H1 (cell line): ENCODE data around the gene WWP2. TPM values are rescaled to one million over a fixed set of nuclear protein-coding genes. Genes with fewer than 3 reads are reported as not detected.
A peak's percentile ranks its signal among the peaks of the same experiment; 100 is the strongest.

Experiments
- CTCF ChIA-PET: fragments of 300-600 bp; sonication (Branson Sonifier 250); formaldehyde crosslinking; loops from one replicate; lab custom pipeline; 2021; ENCODE audit not compliant: partially characterized antibody; lab: Charles Lee
- POLR2A ChIA-PET: fragments of 300-600 bp; sonication (Branson Sonifier 250); formaldehyde crosslinking; loops from one replicate; lab custom pipeline; 2021; ENCODE audit warnings: inconsistent platforms; ENCODE audit not compliant: partially characterized antibody; lab: Charles Lee
- DNase-seq, 2 experiments: peaks; one replicate each; pipeline versions ENCODE4 v3.0.0 to v3.0.0-alpha.2; 2010 to 2022; ENCODE audit warnings: low spot score in 2 of 2, low read depth in 1 of 2, mixed read lengths in 1 of 2
- FAIRE-seq: peaks from 2 replicates; lab custom pipeline; 2011; peaks lifted over from hg19 to GRCh38; lab: Jason Lieb, UNC
- H2AFZ ChIP-seq: 2 replicates; pipeline ENCODE4 v1.8.1; 2012; ENCODE audit warnings: low read length, inconsistent platforms
- H2AK5ac ChIP-seq: 2 replicates; pipeline ENCODE4 v1.6.1; 2013; ENCODE audit warnings: low read depth, low read length
- H2BK120ac ChIP-seq: replicated peaks from 2 replicates; pipeline ENCODE3; 2013; ENCODE audit warnings: low read depth, low read length, inconsistent platforms
- H2BK12ac ChIP-seq: 2 replicates; pipeline ENCODE4 v1.6.1; 2013; ENCODE audit warnings: low read depth, low read length
- H2BK15ac ChIP-seq: 2 replicates; pipeline ENCODE4 v1.6.1; 2013; ENCODE audit warnings: low read length
- H2BK20ac ChIP-seq: 2 replicates; pipeline ENCODE4 v1.6.1; 2013; ENCODE audit warnings: low read length
- H2BK5ac ChIP-seq: 2 replicates; pipeline ENCODE4 v1.6.1; 2013; ENCODE audit warnings: low read depth, low read length
- H3K14ac ChIP-seq: 2 replicates; pipeline ENCODE4 v1.6.1; 2013; ENCODE audit warnings: inconsistent platforms; ENCODE audit not compliant: insufficient read length
- H3K18ac ChIP-seq: 2 replicates; pipeline ENCODE4 v1.6.1; 2013; ENCODE audit warnings: low read length; ENCODE audit errors: extremely low read depth
- H3K23ac ChIP-seq: 2 replicates; pipeline ENCODE4 v1.6.1; 2013; ENCODE audit warnings: inconsistent platforms; ENCODE audit not compliant: insufficient read length
- H3K23me2 ChIP-seq: 2 replicates; pipeline ENCODE4 v1.6.1; 2013; ENCODE audit warnings: low read depth, low read length
- H3K27ac ChIP-seq: 2 replicates; pipeline ENCODE4 v1.6.1; 2011; ENCODE audit warnings: low read depth, low read length, inconsistent platforms
- H3K27me3 ChIP-seq, 4 experiments: replicated peaks in 1 of 4; 1 replicate in 1 of 4; 2 replicates in 3 of 4; pipeline versions ENCODE4 v1.6.1 to v1.8.1; 2011 to 2013; ENCODE audit warnings: low read length in 3 of 4, mild to moderate bottlenecking in 3 of 4, inconsistent platforms in 2 of 4, mixed read lengths in 2 of 4, moderate library complexity in 1 of 4; ENCODE audit not compliant: control insufficient read depth in 3 of 4, insufficient read depth in 3 of 4; ENCODE audit errors: extremely low read depth in 1 of 4
- H3K36me3 ChIP-seq, 4 experiments: 2 replicates each; pipeline versions ENCODE4 v1.6.1 to v1.8.1; 2011 to 2013; ENCODE audit warnings: mild to moderate bottlenecking in 4 of 4, low read length in 3 of 4, moderate library complexity in 2 of 4, control low read depth in 1 of 4, inconsistent platforms in 1 of 4; ENCODE audit not compliant: insufficient read depth in 4 of 4, control insufficient read depth in 2 of 4
- H3K4ac ChIP-seq: replicated peaks from 2 replicates; pipeline ENCODE3; 2013; ENCODE audit warnings: low read length, low read depth, mixed read lengths, inconsistent platforms; ENCODE audit not compliant: insufficient read length
- H3K4me1 ChIP-seq, 4 experiments: replicated peaks in 1 of 4; 1 replicate in 1 of 4; 2 replicates in 3 of 4; pipeline versions ENCODE4 v1.6.1 to v1.8.1; 2011 to 2013; ENCODE audit warnings: low read length in 3 of 4, inconsistent platforms in 2 of 4, mixed read lengths in 1 of 4; ENCODE audit not compliant: insufficient read depth in 4 of 4, control insufficient read depth in 3 of 4
- H3K4me2 ChIP-seq, 2 experiments: 2 replicates each; pipeline versions ENCODE4 v1.6.1 to v1.8.1; 2011 to 2013; ENCODE audit warnings: low read depth in 2 of 2, low read length in 2 of 2, control low read depth in 1 of 2, inconsistent platforms in 1 of 2, mild to moderate bottlenecking in 1 of 2; ENCODE audit not compliant: insufficient read depth in 1 of 2
- H3K4me3 ChIP-seq, 4 experiments: fragments of 200-600, 300-600 bp in 1 of 4; sonication (generic), shearing (Covaris generic), sonication (Bioruptor Twin) in 1 of 4; 2 replicates each; pipeline versions ENCODE4 v1.5.1 to v1.8.1; 2011 to 2016; ENCODE audit warnings: low read length in 4 of 4, low read depth in 3 of 4, control low read depth in 2 of 4, inconsistent platforms in 2 of 4, mild to moderate bottlenecking in 2 of 4, mixed read lengths in 1 of 4, moderate library complexity in 1 of 4; ENCODE audit not compliant: insufficient read depth in 2 of 4; ENCODE audit errors: extremely low read depth in 1 of 4
- H3K56ac ChIP-seq: replicated peaks from 2 replicates; pipeline ENCODE3; 2013; ENCODE audit warnings: low read depth, mild to moderate bottlenecking, mixed read lengths, low read length, inconsistent platforms; ENCODE audit not compliant: insufficient read length
- H3K79me1 ChIP-seq: 2 replicates; pipeline ENCODE4 v1.6.1; 2013; ENCODE audit warnings: low read depth, low read length, control low read depth
- H3K79me2 ChIP-seq, 2 experiments: 2 replicates each; pipeline versions ENCODE4 v1.6.1 to v1.8.1; 2012 to 2013; ENCODE audit warnings: low read length in 2 of 2, mild to moderate bottlenecking in 2 of 2, inconsistent platforms in 1 of 2; ENCODE audit not compliant: insufficient read depth in 2 of 2, control insufficient read depth in 1 of 2
- H3K9ac ChIP-seq, 4 experiments: replicated peaks in 1 of 4; 1 replicate in 1 of 4; 2 replicates in 3 of 4; pipeline versions ENCODE4 v1.6.1 to v1.8.1; 2011 to 2013; ENCODE audit warnings: low read depth in 3 of 4, low read length in 3 of 4, control low read depth in 2 of 4, mild to moderate bottlenecking in 2 of 4, moderate library complexity in 2 of 4, inconsistent platforms in 1 of 4; ENCODE audit errors: extremely low read depth in 1 of 4
- H3K9me3 ChIP-seq, 2 experiments: 2 replicates each; pipeline versions ENCODE4 v1.6.1 to v1.8.1; 2012 to 2013; ENCODE audit warnings: mild to moderate bottlenecking in 2 of 2, moderate library complexity in 2 of 2, control low read depth in 1 of 2, inconsistent platforms in 1 of 2, low read depth in 1 of 2, low read length in 1 of 2, mixed read lengths in 1 of 2; ENCODE audit not compliant: insufficient read depth in 2 of 2
- H4K20me1 ChIP-seq, 2 experiments: replicated peaks in 1 of 2; 2 replicates each; pipeline versions ENCODE3 to v1.8.1; 2011 to 2013; ENCODE audit warnings: inconsistent platforms in 2 of 2, low read length in 2 of 2, mild to moderate bottlenecking in 1 of 2; ENCODE audit not compliant: insufficient read depth in 2 of 2, control insufficient read depth in 1 of 2
- H4K5ac ChIP-seq: 2 replicates; pipeline ENCODE4 v1.6.1; 2013; ENCODE audit warnings: low read length, low read depth, mixed read lengths, inconsistent platforms; ENCODE audit not compliant: insufficient read length
- H4K8ac ChIP-seq: 2 replicates; pipeline ENCODE4 v1.8.0; 2013; ENCODE audit warnings: mild to moderate bottlenecking, moderate library complexity, low read length, inconsistent platforms; ENCODE audit not compliant: insufficient read depth; ENCODE audit errors: extremely low read depth
- H4K91ac ChIP-seq: replicated peaks from 2 replicates; pipeline ENCODE3; 2013; ENCODE audit warnings: low read length, mixed read lengths, inconsistent platforms; ENCODE audit not compliant: insufficient read length
- ATF2 ChIP-seq: IDR thresholded peaks from 2 replicates; pipeline ENCODE4 v1.6.1; 2012; ENCODE audit warnings: low read length, inconsistent platforms
- CEBPB ChIP-seq: IDR thresholded peaks from 2 replicates; pipeline ENCODE4 v1.6.1; 2012; ENCODE audit warnings: low read depth, low read length
- EGR1 ChIP-seq: IDR thresholded peaks from 2 replicates; pipeline ENCODE4 v1.6.1; 2011; ENCODE audit warnings: low read depth, low read length, borderline replicate concordance
- HDAC6 ChIP-seq: IDR thresholded peaks from one replicate; pipeline ENCODE4 v1.7.1; 2012; ENCODE audit warnings: low read depth, mild to moderate bottlenecking, inconsistent platforms, low read length, moderate library complexity
- JUN ChIP-seq: IDR thresholded peaks from 2 replicates; pipeline ENCODE4 v1.6.1; 2011; ENCODE audit warnings: low read depth, mild to moderate bottlenecking, improper control_type of control experiment, low read length
- MAFK ChIP-seq: IDR thresholded peaks from 2 replicates; pipeline ENCODE4 v1.6.1; 2012; ENCODE audit warnings: low read depth, mild to moderate bottlenecking, improper control_type of control experiment, low read length
- POLR2A ChIP-seq, 2 experiments: IDR thresholded peaks; 1 replicate in 1 of 2; 2 replicates in 1 of 2; pipeline ENCODE4 v1.6.1; 2011; ENCODE audit warnings: low read depth in 2 of 2, low read length in 2 of 2, mild to moderate bottlenecking in 2 of 2; ENCODE audit errors: control extremely low read depth in 1 of 2
- RXRA ChIP-seq: IDR thresholded peaks from 2 replicates; pipeline ENCODE4 v1.6.1; 2011; ENCODE audit warnings: low read depth, mild to moderate bottlenecking, low read length, moderate library complexity; ENCODE audit not compliant: insufficient read depth
- SAP30 ChIP-seq: fragments of 300-600 bp; sonication (generic); IDR thresholded peaks from 2 replicates; pipeline ENCODE4 v1.7.1; 2012; ENCODE audit warnings: low read length, moderate library complexity, mild to moderate bottlenecking, inconsistent platforms; ENCODE audit not compliant: insufficient read depth, insufficient replicate concordance
- TEAD4 ChIP-seq: IDR thresholded peaks from 2 replicates; pipeline ENCODE4 v1.6.1; 2012; ENCODE audit warnings: low read depth, low read length, inconsistent platforms, mixed read lengths
- USF2 ChIP-seq: IDR thresholded peaks from 2 replicates; pipeline ENCODE4 v1.6.1; 2011; ENCODE audit warnings: low read length, improper control_type of control experiment
- ZNF274 ChIP-seq: IDR thresholded peaks from 2 replicates; pipeline ENCODE4 v1.7.0; 2012; ENCODE audit warnings: low read length, borderline replicate concordance; ENCODE audit errors: extremely low read depth
- WGBS, 2 experiments: shearing (Covaris generic) in 1 of 2; methylation state at CpG; one replicate each; pipeline versions ENCODE4 v1.1.6 to v1.1.7; 2013 to 2015; ENCODE audit warnings: low lambda C conversion rate in 2 of 2, mixed read lengths in 2 of 2, inconsistent platforms in 1 of 2, low coverage in 1 of 2, missing lambda C conversion rate in 1 of 2; ENCODE audit not compliant: insufficient replicate concordance in 2 of 2, insufficient coverage in 1 of 2, insufficient read length in 1 of 2; ENCODE audit errors: extremely low coverage in 1 of 2, missing lambda C conversion rate in 1 of 2; 5-methylcytosine and 5-hydroxymethylcytosine counted together
- polyA plus RNA-seq, 7 experiments: library from polyadenylated mRNA; depleted of rRNA in 3 of 7; stranded (reverse) in 5 of 7; unstranded in 2 of 7; fragments of >200 nt in 5 of 7; fragments of 200-250 nt in 2 of 7; gene quantifications; 1 replicate in 5 of 7; 2 replicates in 1 of 7; 4 replicates in 1 of 7; pipeline versions ENCODE4 v1.2.1 to v1.2.3, GENCODE V29; 2011 to 2013; ENCODE audit warnings: missing spikeins in 2 of 7, mixed read lengths in 2 of 7
- total RNA-seq: library from RNA; stranded (reverse); fragmentation: NEBNext Ultra II Directional; extraction: Animal tissue kit (Norgen Biotek cat#: 25700); gene quantifications from 2 replicates; pipeline ENCODE4 v1.2.1, GENCODE V29; 2021

The WWP2 gene
- total and polyA plus RNA-seq, 2 of the 8 experiments (the other 6 are each of a cell fraction or from before 2014, with no cell fraction given), result 14.1 to 42.2 TPM

- Histone ChIP-seq H2AFZ (no peak overlapping the region), H2BK20ac (no peak overlapping the region), H3K23ac (no peak overlapping the region), H3K4me3 (no peak overlapping the region), H3K36me3 (no peaks in the 10 kb centered on the region), H3K27ac (no peak overlapping the region), H2AK5ac (no peak overlapping the region), H3K4me1 (peaks cover 0 to 6% (median 4%) of the 10 kb centered on the region in 4 experiments; a peak in 3 of 7 replicates), H2BK15ac (no peak overlapping the region), H3K23me2 (no peaks in the 10 kb centered on the region), H3K14ac (no peak overlapping the region), H3K56ac (no peak overlapping the region), H3K9me3 (no peaks in the 10 kb centered on the region), H3K18ac (no peak overlapping the region), H4K20me1 (no peaks in the 10 kb centered on the region), H3K27me3 (no peaks in the 10 kb centered on the region), H3K9ac (peak overlapping the region in 1 of 4 experiments; percentile 40; a peak in 1 of 7 replicates), H2BK120ac (no peak overlapping the region), H3K4ac (no peak overlapping the region), H4K91ac (no peak overlapping the region), H2BK12ac (no peak overlapping the region), H4K8ac (no peak overlapping the region), H3K79me1 (no peaks in the 10 kb centered on the region), H2BK5ac (no peak overlapping the region), H3K4me2 (no peak overlapping the region), H3K79me2 (no peaks in the 10 kb centered on the region), H4K5ac (no peak overlapping the region)
- WGBS, 2 experiments, result 82% methylated on average over 6 of the region's 6 CpGs; no CpG with 5 or more reads in 1 of the 2 experiments
- DNase-seq, result no peak
- ChIA-PET CTCF (interaction anchor here (0.7 to 1.1 kb wide), 3 partner anchors 19 to 68 kb away, joined by 3 read pairs; no protein-coding TSS in a partner anchor), POLR2A (interaction anchor here (0.8 to 9.9 kb wide), 3 partner anchors 9 to 22 kb away, joined by 5 to 83 read pairs (median 16); partner anchors contain the start of gene NOB1)
- no peak for FAIRE-seq
- TF ChIP-seq POLR2A (IDR thresholded peaks at IDR 0.05; ENCODE audit: control extremely low read depth in 1 of 2, low read depth in 2 of 2, low read length in 2 of 2) (no peak), USF2 (no peak), ZNF274 (no peak), JUN (no peak), TEAD4 (no peak), HDAC6 (no peak), SAP30 (no peak), CEBPB (no peak), RXRA (no peak), ATF2 (no peak), MAFK (no peak), EGR1 (no peak)
These were observed 30.0 kb upstream of the WWP2 start for GRCh38 chr16:69732101-69732500.
